NCI-H1092 (cell line): ENCODE measurements around the gene GRAP2.
"Not testable (repeated sequence)": the region's sequence is repeated elsewhere in the genome, so short reads cannot be mapped to it uniquely, and the experiment has no call there.

Source experiments
- DNase-seq: peaks from one replicate; lab custom pipeline; 2025; lab: John Stamatoyannopoulos, UW

GRAP2 gene

GRCh38 chr22:39897841-39898240 is 3.0 kb upstream of the GRAP2 start:
- DNase-seq = no peak

- no peak for DNase-seq
Measured at GRCh38 chr22:39898997-39899396, 1.9 kb upstream of the GRAP2 start.

GRCh38 chr22:39901565-39902146 is 772 bp downstream of the GRAP2 start:
- no peak for DNase-seq

GRCh38 chr22:39904024-39904423 is 3.1 kb downstream of the GRAP2 start:
- DNase-seq = not testable (repeated sequence)

GRCh38 chr22:39904862-39905261 is 4.0 kb downstream of the GRAP2 start:
- DNase-seq = no peak

GRCh38 chr22:39905687-39906086 is 4.8 kb downstream of the GRAP2 start:
- DNase-seq = no peak

GRCh38 chr22:39906207-39906606 is 5.3 kb downstream of the GRAP2 start:
- DNase-seq = no peak

- DNase-seq = no peak
Measured at GRCh38 chr22:39907047-39907446, 6.2 kb downstream of the GRAP2 start.

- no peak for DNase-seq
Measured at GRCh38 chr22:39907605-39908097, 6.8 kb downstream of the GRAP2 start.

- DNase-seq = no peak
Measured at GRCh38 chr22:39908136-39908535, 7.3 kb downstream of the GRAP2 start.

- no peak for DNase-seq
Measured at GRCh38 chr22:39908737-39909136, 7.9 kb downstream of the GRAP2 start.

- DNase-seq = no peak
Measured at GRCh38 chr22:39910876-39911613, 10.2 kb downstream of the GRAP2 start.

- no peak for DNase-seq
Measured at GRCh38 chr22:39913321-39913720, 12.4 kb downstream of the GRAP2 start.

GRCh38 chr22:39913886-39914285 is 13.0 kb downstream of the GRAP2 start:
- DNase-seq = no peak

- no peak for DNase-seq
Measured at GRCh38 chr22:39914584-39914983, 13.7 kb downstream of the GRAP2 start.

GRCh38 chr22:39915295-39915726 is 14.4 kb downstream of the GRAP2 start:
- no peak for DNase-seq

- DNase-seq = no peak
Measured at GRCh38 chr22:39916496-39916895, 15.6 kb downstream of the GRAP2 start.

- DNase-seq = peak; percentile 28
Measured at GRCh38 chr22:39917197-39917643, 16.3 kb downstream of the GRAP2 start.

GRCh38 chr22:39917776-39918495 is 17.1 kb downstream of the GRAP2 start:
- no peak for DNase-seq

GRCh38 chr22:39920134-39920743 is 19.4 kb downstream of the GRAP2 start:
- no peak for DNase-seq

- no peak for DNase-seq
Measured at GRCh38 chr22:39923696-39924095, 22.8 kb downstream of the GRAP2 start.

- DNase-seq = no peak
Measured at GRCh38 chr22:39924286-39924685, 23.4 kb downstream of the GRAP2 start.
